Fibroblast of skin of left quadriceps (primary cell): Measurements from ENCODE around the gene KLRG1.

ENCODE experiments used
- DNase-seq, 2 experiments: peaks; one replicate each; pipeline ENCODE4 v3.0.0-alpha.2; 2013; ENCODE audit warnings: low read depth in 2 of 2

Gene KLRG1

GRCh38 chr12:8985213-8985754 lies 4.1 kb upstream of the KLRG1 start:
- no peak for DNase-seq

GRCh38 chr12:8987163-8987562 lies 2.2 kb upstream of the KLRG1 start:
- DNase-seq = no peak

GRCh38 chr12:8987685-8988084 lies 1.7 kb upstream of the KLRG1 start:
- DNase-seq = no peak

- DNase-seq = no peak
These were observed 2.3 kb downstream of the KLRG1 start for GRCh38 chr12:8991371-8992345.

- DNase-seq = no peak
These were observed 4.5 kb downstream of the KLRG1 start for GRCh38 chr12:8993827-8994226.

- no peak for DNase-seq
These were observed 5.9 kb downstream of the KLRG1 start for GRCh38 chr12:8995021-8995775.

- DNase-seq = no peak
These were observed 7.5 kb downstream of the KLRG1 start for GRCh38 chr12:8996682-8997405.

GRCh38 chr12:9001233-9001632 lies 11.9 kb downstream of the KLRG1 start:
- no peak for DNase-seq

- no peak for DNase-seq
These were observed 13.0 kb downstream of the KLRG1 start for GRCh38 chr12:9002335-9002734.

- no peak for DNase-seq
These were observed 33.2 kb downstream of the KLRG1 start for GRCh38 chr12:9022592-9022991.

GRCh38 chr12:9024512-9024911 lies 35.2 kb downstream of the KLRG1 start:
- DNase-seq = no peak

- DNase-seq = no peak
These were observed 38.1 kb downstream of the KLRG1 start for GRCh38 chr12:9027161-9028059.

- DNase-seq = no peak
These were observed 41.4 kb downstream of the KLRG1 start for GRCh38 chr12:9030776-9031175.

- no peak for DNase-seq
These were observed 43.0 kb downstream of the KLRG1 start for GRCh38 chr12:9032202-9032964.

GRCh38 chr12:9033265-9033887 lies 44.0 kb downstream of the KLRG1 start:
- no peak for DNase-seq

- no peak for DNase-seq
These were observed 44.7 kb downstream of the KLRG1 start for GRCh38 chr12:9034095-9034494.

- DNase-seq = no peak
These were observed 46.9 kb downstream of the KLRG1 start for GRCh38 chr12:9036227-9036626.

- DNase-seq = no peak
These were observed 48.1 kb downstream of the KLRG1 start for GRCh38 chr12:9037431-9037830.

GRCh38 chr12:9039397-9039977 lies 50.1 kb downstream of the KLRG1 start:
- peak in 1 of 2 experiments; percentile 13 for DNase-seq
